Suppressor macrophage treated with lipopolysaccharide for 4 hours (primary cell): ENCODE results near the gene CYP2W1.
A peak's percentile ranks its signal among the peaks of the same experiment; 100 is the strongest.

Experiments used
- DNase-seq: peaks from one replicate; pipeline ENCODE4 v3.0.0-alpha.2; 2020

The CYP2W1 gene

DNA sequence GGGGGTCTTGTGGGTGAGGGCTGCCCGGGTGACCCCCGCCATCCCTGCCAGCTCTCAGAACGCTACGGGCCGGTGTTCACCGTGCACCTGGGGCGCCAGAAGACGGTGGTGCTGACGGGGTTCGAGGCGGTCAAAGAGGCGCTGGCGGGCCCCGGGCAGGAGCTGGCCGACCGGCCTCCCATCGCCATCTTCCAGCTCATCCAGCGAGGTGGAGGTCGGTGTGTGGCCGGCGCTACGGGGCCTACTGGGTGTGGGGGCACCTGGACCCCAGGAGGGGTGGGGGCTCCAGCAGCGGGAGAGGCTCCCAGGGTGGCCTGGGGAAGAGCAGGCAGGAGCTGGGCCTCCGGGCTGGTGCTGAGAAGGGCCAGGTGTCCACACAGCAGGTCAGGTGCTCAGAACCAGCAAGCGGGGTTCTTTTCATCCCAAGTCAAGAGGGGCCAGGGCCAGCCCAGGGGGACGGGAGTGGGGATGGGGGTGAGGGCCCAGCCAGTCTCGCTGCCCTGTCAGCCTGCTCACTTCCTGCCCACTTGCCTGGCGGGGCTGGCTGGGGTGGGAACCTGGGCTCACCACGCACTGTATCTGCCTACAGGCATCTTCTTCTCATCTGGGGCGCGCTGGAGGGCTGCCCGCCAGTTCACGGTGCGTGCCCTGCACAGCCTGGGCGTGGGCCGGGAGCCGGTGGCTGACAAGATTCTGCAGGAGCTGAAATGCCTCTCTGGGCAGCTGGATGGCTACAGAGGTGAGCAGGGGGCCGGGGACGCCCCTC, 1.6 kb downstream of the CYP2W1 start:
- no peak for DNase-seq

GRCh38 chr7:985127-985416, 2.1 kb downstream of the CYP2W1 start:
- DNase-seq = no peak

DNA sequence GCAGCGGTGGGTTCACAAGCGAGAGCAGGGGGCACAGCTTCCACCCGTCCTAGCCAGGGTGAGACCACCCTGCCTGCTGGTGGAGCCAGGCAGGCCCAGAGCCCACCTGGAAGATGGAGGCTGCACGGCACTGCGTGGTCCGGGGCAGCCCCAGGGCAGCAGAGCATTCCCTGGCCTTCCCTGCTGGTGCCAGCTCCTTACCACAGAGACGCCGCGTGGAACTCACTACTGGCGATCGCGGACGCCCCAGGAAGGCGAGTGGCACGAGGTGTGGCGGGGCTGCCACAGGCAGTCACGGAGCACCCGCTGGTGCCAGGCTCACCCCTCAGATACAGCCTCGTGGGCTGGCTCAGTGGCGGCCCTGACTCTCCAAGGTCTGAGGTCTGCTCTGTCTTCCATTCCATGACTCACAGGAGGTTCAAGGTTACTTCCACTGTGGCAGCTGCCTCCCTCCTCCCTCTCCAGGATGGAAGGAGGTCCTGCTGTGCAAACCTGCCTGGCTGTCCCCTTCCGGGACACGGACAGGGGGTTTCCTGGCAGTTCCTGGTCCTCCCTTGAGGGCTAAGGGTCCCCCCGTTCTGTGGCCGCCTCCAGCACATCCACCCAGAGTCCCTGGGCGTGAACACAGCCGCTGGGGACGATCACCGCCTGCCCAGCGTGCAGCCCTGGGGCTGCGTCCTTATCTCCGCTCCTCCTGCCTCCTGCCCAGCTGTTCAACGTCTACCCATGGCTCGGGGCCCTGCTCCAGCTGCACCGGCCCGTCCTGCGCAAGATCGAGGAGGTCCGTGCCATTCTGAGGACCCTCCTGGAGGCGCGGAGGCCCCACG, 3.1 kb downstream of the CYP2W1 start:
- no peak for DNase-seq

DNA sequence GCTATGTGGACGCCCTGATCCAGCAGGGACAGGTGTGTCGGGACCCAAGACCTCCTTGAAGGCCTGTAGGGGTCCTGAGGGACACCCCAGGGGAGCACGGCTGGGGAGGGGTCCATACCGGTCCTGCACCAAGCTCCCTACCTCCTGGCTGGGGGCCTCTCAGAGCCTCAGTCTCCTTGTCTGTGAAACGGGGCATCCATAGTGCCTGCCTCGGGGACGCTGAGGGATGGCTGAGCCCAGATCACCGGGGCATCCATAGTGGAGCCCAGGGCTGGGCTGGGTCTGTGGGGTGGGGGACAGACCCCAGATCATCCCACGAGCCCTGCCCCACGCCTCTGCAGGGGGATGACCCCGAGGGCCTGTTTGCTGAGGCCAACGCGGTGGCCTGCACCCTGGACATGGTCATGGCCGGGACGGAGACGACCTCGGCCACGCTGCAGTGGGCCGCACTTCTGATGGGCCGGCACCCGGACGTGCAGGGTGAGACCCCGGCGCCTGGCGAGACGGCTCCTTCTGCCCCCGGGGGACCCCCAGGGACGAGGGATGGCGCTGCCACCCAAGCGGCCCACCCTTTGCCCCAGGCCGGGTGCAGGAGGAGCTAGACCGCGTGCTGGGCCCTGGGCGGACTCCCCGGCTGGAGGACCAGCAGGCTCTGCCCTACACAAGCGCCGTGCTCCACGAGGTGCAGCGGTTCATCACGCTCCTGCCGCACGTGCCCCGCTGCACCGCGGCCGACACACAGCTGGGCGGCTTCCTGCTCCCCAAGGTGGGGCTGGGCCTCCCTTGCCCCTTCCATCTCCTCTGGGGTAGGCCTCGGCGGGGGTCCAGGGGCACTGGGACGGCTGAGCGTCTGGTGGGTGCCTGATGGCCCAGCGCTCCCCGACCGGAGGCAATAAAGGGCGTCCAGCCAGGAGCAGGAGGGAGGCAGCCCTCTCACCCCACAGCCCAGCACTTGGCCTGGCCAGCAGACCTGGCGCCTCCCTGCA, 4.1 kb downstream of the CYP2W1 start:
- no peak for DNase-seq

GRCh38 chr7:987909-988308, 4.9 kb downstream of the CYP2W1 start:
- no peak for DNase-seq

- DNase-seq = no peak
These were observed 5.5 kb downstream of the CYP2W1 start for GRCh38 chr7:988426-988911.

GRCh38 chr7:988963-989529, 6.1 kb downstream of the CYP2W1 start:
- no peak for DNase-seq

- DNase-seq = no peak
These were observed 7.5 kb downstream of the CYP2W1 start for GRCh38 chr7:990352-990932.

DNA sequence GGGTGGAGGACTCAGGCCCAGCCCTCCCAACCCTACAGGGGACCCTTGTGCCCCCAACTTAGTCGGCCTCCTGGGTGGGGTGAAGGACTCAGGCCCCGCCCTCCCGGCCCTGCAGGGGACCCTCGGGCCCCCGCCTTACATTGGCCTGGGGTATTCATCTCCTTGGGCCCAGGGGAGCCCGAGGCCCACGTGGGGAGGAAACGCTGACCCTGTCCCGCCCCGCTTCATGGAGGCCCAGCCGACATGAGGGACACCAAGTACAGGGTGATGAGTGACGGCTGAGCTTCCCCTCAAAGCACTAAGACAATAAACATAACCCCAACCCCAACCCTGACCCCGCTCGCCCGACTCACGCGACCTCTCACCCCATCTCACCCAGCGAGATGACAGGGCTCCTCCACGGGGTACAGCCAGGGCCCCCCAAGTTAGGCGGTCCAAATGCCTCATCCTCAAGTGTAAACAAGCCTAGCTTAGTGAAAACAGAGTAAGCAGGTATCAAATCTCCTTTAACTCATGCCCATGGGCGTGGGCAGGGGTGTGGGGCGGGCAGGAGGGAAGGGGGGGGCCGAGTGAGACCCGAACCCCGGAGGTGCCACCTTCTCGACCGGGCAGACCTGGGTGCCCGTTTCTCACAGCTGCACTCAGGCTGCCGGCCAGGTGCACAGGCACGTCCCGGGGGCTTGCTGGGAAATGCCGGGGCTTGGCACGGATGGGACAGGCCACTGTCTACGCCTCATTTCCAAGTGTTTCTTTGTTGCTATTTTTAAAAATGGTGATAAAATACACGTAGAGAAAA, 8.2 kb downstream of the CYP2W1 start:
- DNase-seq = no peak

DNA sequence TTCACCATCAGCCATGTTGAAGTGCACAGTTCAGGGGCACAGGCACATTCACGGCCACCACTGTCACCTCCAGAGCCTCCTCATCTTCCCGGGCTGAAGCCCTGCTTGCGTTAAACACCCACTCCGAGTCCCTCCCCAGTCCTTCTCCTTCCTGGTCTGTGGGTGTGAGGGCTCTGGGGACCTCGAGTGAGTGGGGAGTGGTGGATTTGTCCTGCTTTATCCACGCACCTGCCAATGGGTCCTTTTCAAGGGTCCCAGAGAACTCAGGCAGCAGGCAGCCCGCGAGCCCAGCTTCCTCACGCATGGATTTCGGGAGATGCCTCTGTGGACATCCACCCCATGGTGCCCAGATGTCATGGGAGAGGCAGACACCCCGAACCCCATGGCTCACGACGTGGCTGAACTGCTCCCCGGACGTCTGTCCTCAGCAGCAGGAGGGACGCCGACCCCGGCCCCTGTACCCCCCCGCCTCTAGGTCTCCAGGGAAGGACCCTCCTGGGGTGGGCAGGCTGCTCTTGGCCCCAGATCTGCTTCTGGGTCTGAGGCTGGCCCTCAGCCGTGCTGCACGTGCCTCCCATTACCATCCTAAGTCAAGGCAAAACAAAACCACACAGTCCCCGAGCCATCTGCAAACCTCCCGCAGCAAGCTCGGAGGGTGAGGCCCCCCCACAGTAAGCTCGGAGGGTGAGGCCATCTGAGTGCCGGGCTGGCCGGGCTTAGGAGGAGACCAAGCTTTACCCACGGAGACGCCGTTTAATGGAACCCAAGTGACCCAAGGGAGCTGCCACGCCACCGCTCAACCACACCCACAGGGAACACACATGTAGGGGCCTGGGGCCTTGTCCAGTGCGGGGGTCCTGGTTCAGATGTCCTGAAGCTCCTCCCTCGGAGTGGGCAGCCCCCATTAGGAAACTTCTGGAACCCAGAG, 9.0 kb downstream of the CYP2W1 start:
- no peak for DNase-seq

DNA sequence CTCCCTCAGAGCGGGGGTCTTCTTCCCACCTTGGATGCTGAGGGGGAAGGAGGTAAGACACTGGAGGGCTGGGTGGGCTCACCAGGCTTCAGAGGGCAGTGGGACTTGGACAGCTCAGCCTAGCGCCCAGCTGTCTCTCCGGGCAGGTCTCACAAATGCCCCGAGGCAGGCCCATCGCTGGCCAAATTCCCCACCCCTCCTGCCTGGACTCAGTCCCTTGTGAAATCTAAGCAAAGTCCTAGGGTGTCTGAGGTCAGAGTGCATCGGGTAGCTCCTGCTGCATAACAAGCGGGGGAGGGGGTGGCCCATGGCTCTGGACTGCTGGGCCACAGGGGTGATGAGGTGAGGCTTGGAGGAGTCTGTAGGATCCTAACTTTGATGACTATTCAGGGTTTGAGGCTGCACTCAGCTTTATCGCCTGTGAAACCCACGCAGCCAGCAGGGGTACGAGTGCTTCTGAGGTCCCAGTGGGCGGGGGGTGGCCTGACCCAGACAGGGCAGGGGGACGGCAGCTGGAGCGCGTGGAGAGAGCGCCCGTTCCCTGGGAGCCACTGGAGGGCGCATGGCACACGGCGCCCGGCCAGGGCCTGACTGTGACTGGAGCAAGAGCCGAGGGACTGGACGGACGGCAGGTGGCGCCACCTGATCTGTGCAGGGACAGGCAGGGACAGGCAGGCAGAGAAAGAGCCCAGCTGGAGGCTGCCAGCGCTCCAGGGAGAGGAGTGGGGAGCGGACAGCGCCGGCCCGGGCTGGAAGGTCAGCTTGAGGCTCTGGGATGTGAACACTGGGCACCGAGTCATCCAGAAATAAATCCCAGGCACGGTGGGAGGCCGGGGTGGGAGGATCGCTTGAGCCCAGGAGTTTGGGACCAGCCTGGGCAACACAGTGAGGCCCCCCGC, 10.0 kb downstream of the CYP2W1 start:
- DNase-seq = peak; percentile 97

DNA sequence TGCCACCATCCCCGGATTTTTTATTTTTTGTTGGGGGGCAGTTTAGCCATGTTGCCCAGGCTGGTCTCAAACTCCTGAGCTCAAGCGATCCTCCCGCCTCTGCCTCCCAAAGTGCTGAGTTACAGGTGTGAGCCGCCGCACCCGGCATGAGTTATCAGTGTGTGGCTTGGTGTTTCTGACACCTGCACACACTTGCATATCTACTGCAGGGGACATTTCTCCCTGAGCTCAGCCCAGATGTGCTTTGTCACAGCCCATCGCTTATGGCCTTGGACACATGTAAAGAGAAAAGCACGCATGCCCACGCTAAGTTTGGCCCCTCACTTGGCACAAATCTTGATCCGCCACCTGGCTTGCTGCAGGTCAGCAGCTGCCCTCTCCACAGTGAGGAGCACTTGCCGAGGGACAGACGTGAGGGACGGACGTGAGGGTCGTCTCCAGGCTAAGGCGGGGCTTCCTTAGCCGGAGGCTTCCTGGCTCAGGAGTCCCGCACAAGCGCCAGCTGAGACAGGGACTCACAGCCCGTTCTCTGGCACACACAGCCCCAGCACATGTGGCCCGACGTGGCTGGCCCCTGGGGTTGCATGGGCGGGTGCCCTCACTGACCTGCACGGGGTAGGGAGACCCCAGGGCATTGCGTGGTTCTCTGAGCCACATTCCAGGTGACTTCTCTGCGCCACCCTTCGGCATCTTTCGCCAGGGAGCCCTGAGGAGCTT, 11.8 kb downstream of the CYP2W1 start:
- DNase-seq = no peak

DNA sequence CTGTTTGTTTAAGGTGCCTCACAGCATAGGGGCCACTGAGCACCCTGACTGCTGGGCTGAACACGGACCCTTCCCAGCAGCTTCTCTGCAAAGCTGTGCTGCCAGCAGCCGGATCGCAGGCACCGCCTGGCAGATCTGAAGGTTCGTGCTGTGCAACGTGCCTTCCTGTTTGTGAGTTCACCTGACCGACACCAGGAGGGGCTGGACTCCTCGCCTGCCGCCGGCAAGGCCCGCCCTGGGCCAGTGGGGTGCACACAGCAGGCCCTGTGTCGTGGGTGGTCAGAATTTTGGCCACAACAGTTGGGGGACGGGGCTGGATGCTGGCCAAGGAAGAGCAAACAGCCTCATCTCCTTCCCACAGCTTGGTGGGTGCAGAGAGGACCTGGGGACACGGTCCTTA, 12.6 kb downstream of the CYP2W1 start:
- DNase-seq = no peak

DNA sequence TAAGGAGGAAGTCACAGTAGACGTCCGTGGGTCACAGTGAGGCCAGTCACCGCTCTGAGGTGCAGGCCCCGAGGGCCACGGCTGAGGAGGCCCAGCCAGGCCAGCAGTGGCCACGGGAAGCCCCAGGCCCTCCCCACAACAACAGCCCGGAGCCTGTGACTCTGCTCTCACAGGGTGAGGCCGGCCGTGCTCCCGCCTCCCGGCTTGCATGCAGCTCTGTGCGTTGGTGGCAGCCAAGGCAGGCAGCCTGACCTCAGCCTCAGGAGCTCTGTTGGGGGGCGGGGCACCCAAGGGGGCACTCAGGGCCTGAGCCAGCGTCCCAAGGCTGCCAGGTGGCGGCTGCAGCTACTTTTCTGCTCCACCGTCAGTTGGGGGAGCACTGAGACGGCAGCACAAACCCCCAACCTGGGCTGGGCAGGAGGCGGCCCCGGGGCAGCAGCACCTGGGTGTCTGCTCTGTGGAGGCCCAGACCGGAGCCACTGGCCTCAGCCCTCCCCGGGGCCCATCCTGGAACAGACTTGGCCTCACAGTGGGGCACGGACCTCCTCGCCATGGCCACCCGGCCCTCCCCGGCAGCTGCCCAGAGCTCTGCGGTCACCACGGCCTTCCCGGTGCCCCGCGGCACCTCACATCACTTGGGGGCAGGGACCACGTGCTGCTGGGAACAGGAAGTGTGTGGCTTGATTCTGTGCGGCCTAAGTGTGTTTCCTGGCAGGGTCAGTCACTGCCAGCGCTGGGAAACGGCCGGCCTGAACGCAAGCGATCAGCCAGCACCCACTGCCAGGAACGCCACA, 13.3 kb downstream of the CYP2W1 start:
- DNase-seq = peak; percentile 35

DNA sequence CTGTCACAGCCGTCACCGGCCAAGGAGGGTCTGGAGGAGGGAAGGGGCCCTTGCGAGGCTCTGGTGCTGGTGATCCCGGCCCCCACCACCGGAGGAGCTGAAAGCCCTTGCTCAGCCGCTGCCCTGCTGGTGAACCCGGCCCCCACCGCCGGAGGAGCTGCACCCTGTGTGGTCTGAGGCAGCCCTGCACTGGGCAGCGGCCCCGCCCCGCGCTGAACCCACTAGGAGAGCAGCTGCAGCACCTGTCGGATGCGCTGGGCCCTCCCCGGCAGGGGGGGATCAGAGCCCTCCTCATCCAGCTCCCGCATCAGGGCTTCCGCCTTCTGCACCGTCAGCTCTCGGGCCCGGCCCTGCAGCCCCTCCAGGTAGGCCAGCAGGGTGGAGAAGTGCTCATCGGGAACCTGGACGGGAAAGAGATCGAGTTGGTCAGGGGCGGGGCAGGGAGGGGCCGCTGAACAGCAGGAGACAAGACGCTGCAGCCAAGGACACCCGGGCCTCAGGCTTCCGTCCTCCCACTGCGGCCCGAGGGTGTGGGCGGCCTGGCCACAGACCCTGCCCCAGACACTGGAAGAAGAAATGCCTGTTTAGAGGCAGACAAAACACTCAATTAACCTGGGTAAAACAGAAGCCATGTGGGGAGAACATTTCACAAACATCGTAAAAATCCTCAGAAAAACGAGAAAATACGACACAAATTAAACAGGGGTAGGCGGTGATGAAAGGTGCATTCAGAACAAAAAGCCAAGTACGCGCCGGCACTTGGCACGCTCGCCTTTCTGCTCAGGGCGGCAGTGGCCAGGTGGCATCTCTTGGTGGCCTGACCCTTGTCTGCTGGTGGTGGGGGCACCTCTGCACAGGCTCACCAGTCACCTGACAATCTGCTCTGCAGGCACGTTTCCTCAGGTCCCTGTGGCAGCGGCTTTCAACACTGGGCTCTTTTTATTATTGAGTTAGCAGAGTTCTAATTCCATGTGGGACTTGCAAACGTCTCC, 14.7 kb downstream of the CYP2W1 start:
- DNase-seq = no peak

- DNase-seq = no peak
These were observed 16.3 kb downstream of the CYP2W1 start for GRCh38 chr7:999149-999879.
